Glutamatergic neuron (in vitro differentiated cells): ENCODE data around the gene ADORA3. TPM values are rescaled to one million over a fixed set of nuclear protein-coding genes. Genes with fewer than 3 reads are reported as not detected.

Experiments used
- DNase-seq: peaks from one replicate; pipeline ENCODE4 v3.0.0; 2022
- H3K27ac Mint-ChIP-seq: one replicate; pipeline ENCODE4 v1.8.0; 2020; ENCODE audit warnings: mild to moderate bottlenecking, mixed read lengths, inconsistent platforms; ENCODE audit not compliant: unreplicated experiment
- H3K27me3 Mint-ChIP-seq: one replicate; pipeline ENCODE4 v1.8.0; 2020; ENCODE audit warnings: mild to moderate bottlenecking, moderate library complexity, mixed read lengths, inconsistent platforms; ENCODE audit not compliant: unreplicated experiment
- H3K36me3 Mint-ChIP-seq: one replicate; pipeline ENCODE4 v1.8.0; 2020; ENCODE audit warnings: mild to moderate bottlenecking, mixed read lengths, inconsistent platforms; ENCODE audit not compliant: unreplicated experiment
- H3K4me1 Mint-ChIP-seq: one replicate; pipeline ENCODE4 v1.8.0; 2020; ENCODE audit warnings: mild to moderate bottlenecking, low read depth, mixed read lengths, inconsistent platforms; ENCODE audit not compliant: unreplicated experiment
- H3K4me3 Mint-ChIP-seq: one replicate; pipeline ENCODE4 v1.8.0; 2020; ENCODE audit warnings: mild to moderate bottlenecking, mixed read lengths, inconsistent platforms; ENCODE audit not compliant: unreplicated experiment
- H3K9me3 Mint-ChIP-seq: one replicate; pipeline ENCODE4 v1.8.0; 2020; ENCODE audit warnings: mild to moderate bottlenecking, moderate library complexity, mixed read lengths, inconsistent platforms; ENCODE audit not compliant: unreplicated experiment
- CTCF ChIP-seq: fragments of 200-600 bp; sonication (generic); IDR thresholded peaks from one replicate; pipeline ENCODE4 v1.5.0; 2021; ENCODE audit not compliant: partially characterized antibody, unreplicated experiment
- total RNA-seq: library from RNA; stranded (reverse); fragmentation: NEBNext Ultra II Directional; extraction: Animal tissue kit (Norgen Biotek cat#: 25700); gene quantifications from one replicate; pipeline ENCODE4 v1.2.1, GENCODE V29; 2021; ENCODE audit not compliant: unreplicated experiment

The ADORA3 gene
- total RNA-seq, 1 donor from 2014 or later, result not detected

- Mint-ChIP-seq H3K4me3 (peak overlapping the region; percentile 78), H3K4me1 (no peaks in the 10 kb centered on the region), H3K27ac (peak overlapping the region; percentile 75), H3K9me3 (no peaks in the 10 kb centered on the region), H3K36me3 (no peaks in the 10 kb centered on the region), H3K27me3 (peaks cover 3% of the 10 kb centered on the region)
- peak; percentile 83 for DNase-seq
- TF ChIP-seq CTCF, result no peak
Measured at GRCh38 chr1:111507411-111508201, 4.2 kb upstream of the ADORA3 start.

- Mint-ChIP-seq H3K27me3 (peaks cover 3% of the 10 kb centered on the region), H3K4me1 (no peaks in the 10 kb centered on the region), H3K27ac (no peak overlapping the region), H3K4me3 (no peak overlapping the region), H3K36me3 (no peaks in the 10 kb centered on the region), H3K9me3 (no peaks in the 10 kb centered on the region)
- no peak for DNase-seq
- TF ChIP-seq CTCF, result no peak
Measured at GRCh38 chr1:111506561-111506960, 3.1 kb upstream of the ADORA3 start.

- TF ChIP-seq CTCF, result no peak
- no peak overlapping the region for H3K27ac Mint-ChIP-seq
Measured at GRCh38 chr1:111505641-111506119, 2.2 kb upstream of the ADORA3 start.

GRCh38 chr1:111504097-111504496 lies 664 bp upstream of the ADORA3 start:
- DNase-seq, result no peak

More at GRCh38 chr1:111505641-111506119, 2.2 kb upstream of the ADORA3 start:
- DNase-seq, result no peak
- H3K4me1 Mint-ChIP-seq, result no peaks in the 10 kb centered on the region
- H3K36me3 Mint-ChIP-seq, result no peaks in the 10 kb centered on the region
- H3K9me3 Mint-ChIP-seq, result no peaks in the 10 kb centered on the region
- H3K4me3 Mint-ChIP-seq, result no peak overlapping the region
- peaks cover 3% of the 10 kb centered on the region for H3K27me3 Mint-ChIP-seq

More at GRCh38 chr1:111504097-111504496, 664 bp upstream of the ADORA3 start:
- no peak overlapping the region for H3K4me3 Mint-ChIP-seq
- TF ChIP-seq CTCF, result no peak
- H3K27ac Mint-ChIP-seq, result no peak overlapping the region
- H3K36me3 Mint-ChIP-seq, result no peaks in the 10 kb centered on the region
- peaks cover 3% of the 10 kb centered on the region for H3K27me3 Mint-ChIP-seq
- H3K4me1 Mint-ChIP-seq, result no peaks in the 10 kb centered on the region
- no peaks in the 10 kb centered on the region for H3K9me3 Mint-ChIP-seq
